ENCODE measurements around the gene SEPTIN8. TPM values are rescaled to one million over a fixed set of nuclear protein-coding genes. Genes with fewer than 3 reads are reported as not detected.

SEPTIN8 gene
- total RNA-seq (10 to 100 TPM; 34.5 to 38.1 TPM), polyA plus RNA-seq (2.8 TPM)

- Histone ChIP-seq H3K27ac (ENCODE audit: low read depth, low read length) (peak within 1 kb of the TSS; percentile 55), H3K36me3 (ENCODE audit: insufficient read depth, low read length) (no peaks in the 10 kb centered on the region), H3K4me3 (ENCODE audit: low read length) (peak within 1 kb of the TSS; percentile 66), H3K27me3 (ENCODE audit: insufficient read depth, low read length, poor library complexity, severe bottlenecking) (no peaks in the 10 kb centered on the region), H3K4me1 (ENCODE audit: insufficient read depth, low read length) (peaks cover 15% of the 10 kb centered on the region), H3K9me3 (ENCODE audit: low read length) (no peaks in the 10 kb centered on the region)
- H3K27ac Mint-ChIP-seq, result peak within 1 kb of the TSS in 7 of 8 donors; percentile 58 to 89 (median 78)
- CTCF ChIA-PET, result interaction anchor here (1.3 to 2.3 kb wide), 2 partner anchors 30 to 42 kb away, joined by 4 to 6 read pairs; partner anchors contain the start of gene CCNI2
- peak within 1 kb of the TSS; percentile 77 to 93 (median 87) for H3K4me3 Mint-ChIP-seq
- no peaks in the 10 kb centered on the region for H3K9me3 Mint-ChIP-seq
- POLR2A ChIA-PET, result interaction anchor here (0.6 to 1.6 kb wide), 2 partner anchors 30 to 241 kb away, joined by 3 to 6 read pairs; partner anchors contain the start of gene CCNI2
- peaks cover 3 to 6% of the 10 kb centered on the region in 2 donors for H3K27me3 Mint-ChIP-seq
- no peaks in the 10 kb centered on the region for H3K36me3 Mint-ChIP-seq
- DNase-seq, result peak; percentile 34 to 66 (median 49)
- H3K4me1 Mint-ChIP-seq, result peaks cover 24 to 50% (median 34%) of the 10 kb centered on the region in 3 donors
These were observed at the start of gene SEPTIN8 for GRCh38 chr5:132777209-132778069. Gene SEPTIN8, minus strand, starts transcription at chr5:132777239. Its CDS starts 102 bp downstream, at chr5:132777137.

- H3K9me3 Mint-ChIP-seq, result peaks cover 0 to 2% (median 0%) of the 10 kb centered on the region in 5 donors
- peaks cover 32% of the 10 kb centered on the region for H3K27me3 ChIP-seq (ENCODE audit: insufficient read depth, low read length, poor library complexity, severe bottlenecking)
These were observed 49.5 kb upstream of the SEPTIN8 start for GRCh38 chr5:132826424-132827082.

GRCh38 chr5:132825834-132826391 is 48.9 kb upstream of the SEPTIN8 start:
- H3K27me3 ChIP-seq (ENCODE audit: insufficient read depth, low read length, poor library complexity, severe bottlenecking), result peaks cover 28% of the 10 kb centered on the region
- DNase-seq, result no peak

More at GRCh38 chr5:132826424-132827082, 49.5 kb upstream of the SEPTIN8 start:
- Mint-ChIP-seq H3K36me3 (peaks cover 0 to 1% (median 0%) of the 10 kb centered on the region in 3 donors), H3K27ac (no peak overlapping the region), H3K4me1 (peaks cover 4 to 24% (median 6%) of the 10 kb centered on the region in 3 donors), H3K4me3 (peak overlapping the region; percentile 24 to 81 (median 46)), H3K27me3 (peaks cover 48 to 57% of the 10 kb centered on the region in 2 donors)
- peaks cover 5% of the 10 kb centered on the region for H3K4me1 ChIP-seq (ENCODE audit: insufficient read depth, low read length)
- no peaks in the 10 kb centered on the region for H3K36me3 ChIP-seq (ENCODE audit: insufficient read depth, low read length)
- ChIA-PET POLR2A (no interaction called here), CTCF (interaction anchor here (6.3 kb wide), 1 partner anchor 8 kb away, joined by 47 read pairs; no protein-coding TSS in a partner anchor)
- H3K4me3 ChIP-seq (ENCODE audit: low read length), result no peak overlapping the region
- H3K9me3 ChIP-seq (ENCODE audit: low read length), result no peaks in the 10 kb centered on the region
- no peak overlapping the region for H3K27ac ChIP-seq (ENCODE audit: low read depth, low read length)
- no peak for DNase-seq

GRCh38 chr5:132825033-132825833 is 48.2 kb upstream of the SEPTIN8 start:
- no peaks in the 10 kb centered on the region for H3K9me3 ChIP-seq (ENCODE audit: low read length)
- Mint-ChIP-seq H3K27ac (no peak overlapping the region), H3K4me3 (peak overlapping the region in 5 of 7 donors; percentile 26 to 46 (median 39)), H3K36me3 (peaks cover 0 to 1% (median 0%) of the 10 kb centered on the region in 3 donors), H3K9me3 (no peaks in the 10 kb centered on the region), H3K27me3 (peaks cover 46 to 53% of the 10 kb centered on the region in 2 donors), H3K4me1 (peaks cover 2 to 20% (median 6%) of the 10 kb centered on the region in 3 donors)
- DNase-seq, result no peak
- CTCF ChIA-PET, result interaction anchor here (0.7 kb wide), 2 partner anchors 11 to 40 kb away, joined by 3 read pairs; no protein-coding TSS in a partner anchor
- no peak overlapping the region for H3K27ac ChIP-seq (ENCODE audit: low read depth, low read length)
- H3K36me3 ChIP-seq (ENCODE audit: insufficient read depth, low read length), result no peaks in the 10 kb centered on the region
- H3K4me3 ChIP-seq (ENCODE audit: low read length), result no peak overlapping the region
- POLR2A ChIA-PET, result no interaction called here
- H3K4me1 ChIP-seq (ENCODE audit: insufficient read depth, low read length), result peaks cover 5% of the 10 kb centered on the region
- peaks cover 28% of the 10 kb centered on the region for H3K27me3 ChIP-seq (ENCODE audit: insufficient read depth, low read length, poor library complexity, severe bottlenecking)

More at GRCh38 chr5:132825834-132826391, 48.9 kb upstream of the SEPTIN8 start:
- no peaks in the 10 kb centered on the region for H3K36me3 ChIP-seq (ENCODE audit: insufficient read depth, low read length)
- no peak overlapping the region for H3K27ac ChIP-seq (ENCODE audit: low read depth, low read length)
- peaks cover 45 to 51% of the 10 kb centered on the region in 2 donors for H3K27me3 Mint-ChIP-seq
- ChIA-PET CTCF (interaction anchor here (6.3 kb wide), 1 partner anchor 7 kb away, joined by 47 read pairs; no protein-coding TSS in a partner anchor), POLR2A (no interaction called here)
- H3K36me3 Mint-ChIP-seq, result peaks cover 0 to 1% (median 0%) of the 10 kb centered on the region in 3 donors
- H3K4me3 Mint-ChIP-seq, result peak overlapping the region in 4 of 7 donors; percentile 15 to 46 (median 35)
- H3K9me3 ChIP-seq (ENCODE audit: low read length), result no peaks in the 10 kb centered on the region
- H3K9me3 Mint-ChIP-seq, result no peaks in the 10 kb centered on the region
- no peak overlapping the region for H3K4me3 ChIP-seq (ENCODE audit: low read length)
- H3K27ac Mint-ChIP-seq, result no peak overlapping the region
- H3K4me1 Mint-ChIP-seq, result peaks cover 2 to 18% (median 4%) of the 10 kb centered on the region in 3 donors
- H3K4me1 ChIP-seq (ENCODE audit: insufficient read depth, low read length), result peaks cover 5% of the 10 kb centered on the region

GRCh38 chr5:132824426-132824825 is 47.4 kb upstream of the SEPTIN8 start:
- Histone ChIP-seq H3K4me1 (ENCODE audit: insufficient read depth, low read length) (peaks cover 11% of the 10 kb centered on the region), H3K4me3 (ENCODE audit: low read length) (no peak overlapping the region), H3K27ac (ENCODE audit: low read depth, low read length) (no peak overlapping the region), H3K9me3 (ENCODE audit: low read length) (no peaks in the 10 kb centered on the region), H3K27me3 (ENCODE audit: insufficient read depth, low read length, poor library complexity, severe bottlenecking) (peaks cover 28% of the 10 kb centered on the region), H3K36me3 (ENCODE audit: insufficient read depth, low read length) (no peaks in the 10 kb centered on the region)
- no peak overlapping the region for H3K27ac Mint-ChIP-seq
- peak overlapping the region in 4 of 7 donors; percentile 26 to 46 (median 36) for H3K4me3 Mint-ChIP-seq
- peaks cover 47 to 54% of the 10 kb centered on the region in 2 donors for H3K27me3 Mint-ChIP-seq
- H3K36me3 Mint-ChIP-seq, result no peaks in the 10 kb centered on the region
- H3K4me1 Mint-ChIP-seq, result peaks cover 0 to 17% (median 10%) of the 10 kb centered on the region in 3 donors
- DNase-seq, result no peak
- ChIA-PET POLR2A (no interaction called here), CTCF (interaction anchor here (0.7 kb wide), 1 partner anchor 10 kb away, joined by 3 read pairs; no protein-coding TSS in a partner anchor)
- no peaks in the 10 kb centered on the region for H3K9me3 Mint-ChIP-seq

- peak overlapping the region in 1 of 7 donors; percentile 24 for H3K4me3 Mint-ChIP-seq
- H3K4me1 Mint-ChIP-seq, result peaks cover 0 to 13% (median 6%) of the 10 kb centered on the region in 3 donors
- no peak for DNase-seq
- peaks cover 46 to 57% of the 10 kb centered on the region in 2 donors for H3K27me3 Mint-ChIP-seq
- Histone ChIP-seq H3K27ac (ENCODE audit: low read depth, low read length) (no peak overlapping the region), H3K4me1 (ENCODE audit: insufficient read depth, low read length) (peaks cover 11% of the 10 kb centered on the region), H3K4me3 (ENCODE audit: low read length) (no peak overlapping the region), H3K9me3 (ENCODE audit: low read length) (no peaks in the 10 kb centered on the region), H3K27me3 (ENCODE audit: insufficient read depth, low read length, poor library complexity, severe bottlenecking) (peaks cover 28% of the 10 kb centered on the region), H3K36me3 (ENCODE audit: insufficient read depth, low read length) (no peaks in the 10 kb centered on the region)
- no peaks in the 10 kb centered on the region for H3K36me3 Mint-ChIP-seq
- no peak overlapping the region for H3K27ac Mint-ChIP-seq
- POLR2A ChIA-PET, result no interaction called here
- H3K9me3 Mint-ChIP-seq, result no peaks in the 10 kb centered on the region
- CTCF ChIA-PET, result interaction anchor here (1.4 kb wide), 1 partner anchor 10 kb away, joined by 4 read pairs; the partner anchor contains the start of gene SOWAHA
These were observed 46.5 kb upstream of the SEPTIN8 start for GRCh38 chr5:132823481-132824050.
